ENCODE data around the gene C1orf21.

GRCh38 chr1:184489908-184490307 lies 103.1 kb downstream of the C1orf21 start:
- TF ChIP-seq, protein P1, sequence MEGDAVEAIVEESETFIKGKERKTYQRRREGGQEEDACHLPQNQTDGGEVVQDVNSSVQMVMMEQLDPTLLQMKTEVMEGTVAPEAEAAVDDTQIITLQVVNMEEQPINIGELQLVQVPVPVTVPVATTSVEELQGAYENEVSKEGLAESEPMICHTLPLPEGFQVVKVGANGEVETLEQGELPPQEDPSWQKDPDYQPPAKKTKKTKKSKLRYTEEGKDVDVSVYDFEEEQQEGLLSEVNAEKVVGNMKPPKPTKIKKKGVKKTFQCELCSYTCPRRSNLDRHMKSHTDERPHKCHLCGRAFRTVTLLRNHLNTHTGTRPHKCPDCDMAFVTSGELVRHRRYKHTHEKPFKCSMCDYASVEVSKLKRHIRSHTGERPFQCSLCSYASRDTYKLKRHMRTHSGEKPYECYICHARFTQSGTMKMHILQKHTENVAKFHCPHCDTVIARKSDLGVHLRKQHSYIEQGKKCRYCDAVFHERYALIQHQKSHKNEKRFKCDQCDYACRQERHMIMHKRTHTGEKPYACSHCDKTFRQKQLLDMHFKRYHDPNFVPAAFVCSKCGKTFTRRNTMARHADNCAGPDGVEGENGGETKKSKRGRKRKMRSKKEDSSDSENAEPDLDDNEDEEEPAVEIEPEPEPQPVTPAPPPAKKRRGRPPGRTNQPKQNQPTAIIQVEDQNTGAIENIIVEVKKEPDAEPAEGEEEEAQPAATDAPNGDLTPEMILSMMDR (IDR thresholded peaks at IDR 0.05) = no peak
- no peak for TF ChIP-seq POLR2A (IDR thresholded peaks at IDR 0.05)

All from thyroid gland (tissue), 4 donors.